NCI-H2029 (cell line): ENCODE results near the gene AMMECR1L.
"Not testable (repeated sequence)": the region's sequence is repeated elsewhere in the genome, so short reads cannot be mapped to it uniquely, and the experiment has no call there.

Experiments used
- DNase-seq: peaks from one replicate; lab custom pipeline; 2025; lab: John Stamatoyannopoulos, UW

Gene AMMECR1L

DNA sequence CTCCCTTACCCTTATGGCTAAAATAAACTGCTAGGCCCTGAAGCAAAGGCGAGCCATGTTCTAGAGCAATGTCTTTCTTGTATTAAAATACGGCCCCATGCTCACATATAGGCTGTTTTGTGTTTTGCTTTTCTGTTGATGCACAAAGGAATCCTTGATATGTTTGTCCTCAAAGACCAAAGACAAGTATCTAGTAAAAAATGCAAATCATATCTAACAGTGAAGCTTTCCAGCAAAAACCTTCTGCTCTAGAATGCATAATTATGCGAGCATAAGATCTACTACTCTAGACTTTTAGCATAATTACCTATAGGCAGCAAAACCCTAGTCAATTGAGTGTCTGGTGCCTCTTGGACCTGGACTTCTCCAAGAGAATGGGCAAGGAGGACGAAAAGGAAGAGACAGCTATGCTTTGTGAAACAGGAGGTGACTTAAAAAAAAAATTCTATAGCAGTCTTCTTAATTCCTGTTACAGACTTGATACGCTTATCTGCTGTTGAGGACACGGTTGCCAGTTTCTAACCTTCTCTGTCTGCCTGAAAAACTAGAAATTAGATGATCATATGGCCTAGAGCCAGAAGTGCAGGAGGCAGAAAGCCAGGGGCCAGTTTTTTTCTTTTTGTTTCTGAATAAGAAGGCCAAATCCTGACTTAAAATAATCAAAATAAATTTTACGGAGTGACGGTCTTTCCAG is 1.5 kb upstream of the AMMECR1L start:
- DNase-seq = no peak

DNA sequence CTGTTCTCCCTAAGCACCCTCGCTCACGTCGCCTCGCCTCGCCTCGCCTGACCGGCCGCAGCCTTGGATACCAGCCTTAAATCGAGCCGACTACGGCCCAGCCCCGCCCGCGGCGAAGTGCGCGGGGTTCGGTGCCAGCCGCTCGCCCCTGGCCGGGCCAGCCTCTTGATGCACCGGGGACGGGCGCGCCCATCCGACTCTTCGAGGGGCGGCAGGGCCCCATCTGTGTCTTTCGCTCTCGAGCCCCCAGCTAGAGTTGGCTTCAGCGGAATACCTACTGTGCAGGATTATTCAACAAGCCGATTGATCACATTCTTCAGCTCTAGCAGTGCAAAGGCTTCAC is 808 bp upstream of the AMMECR1L start:
- DNase-seq = not testable (repeated sequence)

DNA sequence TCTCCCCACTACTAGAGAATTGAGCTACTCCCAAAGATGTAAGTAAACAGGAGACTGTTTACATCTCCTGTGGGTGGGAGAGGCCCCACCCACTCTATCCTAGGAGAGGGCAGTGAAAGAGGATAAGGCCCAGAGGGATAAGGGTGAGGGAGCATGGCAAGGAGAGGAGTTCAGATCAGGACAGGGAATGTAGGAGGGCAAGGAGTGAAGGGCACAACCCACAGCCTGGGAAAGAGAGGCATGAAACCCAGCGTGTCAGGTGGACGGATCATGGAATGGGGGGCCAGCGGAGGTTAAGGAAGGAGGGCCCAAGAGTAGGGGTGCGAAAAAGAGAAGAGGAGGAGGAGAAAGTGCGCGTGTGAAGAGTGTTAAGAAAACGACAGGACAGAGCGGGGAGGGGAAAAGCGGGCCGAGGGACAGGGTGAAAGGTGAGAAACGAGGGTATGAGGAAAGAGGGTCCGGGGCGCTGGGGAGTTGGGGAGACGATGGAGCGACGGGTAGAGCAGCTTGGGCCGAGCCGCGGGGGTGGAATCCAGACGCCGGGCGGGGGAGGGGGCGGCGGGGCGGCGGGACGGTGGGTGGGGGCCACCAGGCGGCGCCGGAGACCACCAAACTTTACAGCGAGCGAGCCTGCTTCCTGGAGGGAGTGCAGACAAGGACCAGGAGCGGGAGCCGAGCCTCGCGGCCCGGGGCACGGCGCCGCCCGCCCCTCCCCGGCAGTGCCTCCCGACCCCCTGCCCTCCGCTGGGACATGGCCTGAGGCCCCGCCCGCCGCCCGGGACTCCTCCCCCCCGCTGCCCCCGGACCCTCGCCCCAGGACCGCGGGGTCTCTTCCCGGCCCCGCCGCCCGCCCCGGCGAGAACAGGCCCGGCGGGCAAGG is 655 bp downstream of the AMMECR1L start:
- not testable (repeated sequence) for DNase-seq

DNA sequence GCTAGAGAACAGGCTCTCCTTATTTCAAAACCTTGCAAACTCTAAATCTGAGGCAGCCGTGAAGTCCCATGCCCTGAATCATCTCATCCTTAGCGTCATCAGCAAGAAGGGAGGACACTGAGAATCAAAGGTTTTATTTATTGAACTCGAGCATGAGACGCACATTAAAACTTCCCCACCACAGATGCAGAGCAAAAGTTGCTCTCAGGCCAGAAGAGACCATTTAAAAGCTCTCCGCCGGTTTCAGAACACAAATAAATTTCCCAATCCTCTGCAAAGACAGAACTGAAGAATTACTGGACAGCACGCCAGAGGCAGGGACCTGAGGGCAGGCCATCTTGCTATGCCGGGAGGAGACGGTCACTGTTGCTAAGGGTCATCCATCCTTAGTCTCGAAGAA is 1.3 kb downstream of the AMMECR1L start:
- DNase-seq = no peak

DNA sequence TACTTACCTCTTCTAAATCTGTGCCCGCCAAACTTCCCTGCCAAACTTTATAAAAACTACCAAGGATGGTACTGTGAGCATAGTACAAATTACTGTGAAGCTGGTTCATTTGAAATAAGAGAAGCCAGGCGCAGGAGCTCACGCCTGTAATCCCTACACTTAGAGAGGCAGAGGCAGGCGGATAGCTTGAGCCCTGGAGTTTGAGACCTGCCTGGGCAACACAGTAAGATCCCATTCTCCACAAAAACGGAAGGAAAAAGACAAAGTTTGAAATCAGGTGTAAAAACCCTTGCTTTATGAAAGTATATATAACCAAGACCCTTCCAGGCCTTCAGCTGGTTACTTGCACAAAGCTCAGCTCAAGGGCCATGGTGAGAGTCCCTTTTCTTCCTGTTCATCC is 5.9 kb downstream of the AMMECR1L start:
- no peak for DNase-seq

DNA sequence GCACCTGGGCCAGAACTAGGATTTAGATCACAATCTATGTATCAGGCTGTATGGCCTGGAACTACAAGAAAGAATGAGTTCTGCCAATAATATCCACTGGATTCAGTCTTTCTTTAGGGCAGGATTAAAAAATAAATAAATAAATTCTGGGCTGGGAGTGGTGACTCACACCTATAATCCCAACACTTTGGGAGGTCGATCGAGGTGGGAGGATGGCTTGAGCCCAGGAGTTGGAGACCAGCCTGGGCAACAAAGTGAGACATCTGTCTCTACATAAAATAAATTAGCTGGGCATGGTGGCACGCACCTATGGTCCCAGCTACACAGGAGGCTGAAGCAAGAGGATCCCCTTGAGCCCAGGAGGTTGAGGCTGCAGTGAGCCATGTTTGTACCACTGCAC is 8.1 kb downstream of the AMMECR1L start:
- DNase-seq = no peak

DNA sequence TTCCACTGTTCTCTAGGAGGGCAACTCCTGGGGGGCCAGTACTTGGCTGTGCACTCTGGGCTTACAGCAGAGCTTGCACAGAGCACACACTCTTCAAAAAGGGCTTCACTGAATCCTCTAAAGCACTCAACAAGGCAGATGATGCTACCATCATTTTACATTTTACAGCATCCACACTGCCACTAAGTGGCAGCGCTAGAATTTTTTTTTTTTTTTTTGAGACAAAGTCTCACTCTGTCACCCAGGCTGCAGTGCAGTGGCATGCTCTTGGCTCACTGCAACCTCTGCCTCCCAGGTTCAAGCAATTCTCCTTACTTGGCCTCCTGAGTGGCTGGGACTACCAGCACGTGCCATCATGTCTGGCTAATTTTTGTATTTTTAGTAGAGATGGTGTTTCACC is 8.6 kb downstream of the AMMECR1L start:
- DNase-seq = no peak

DNA sequence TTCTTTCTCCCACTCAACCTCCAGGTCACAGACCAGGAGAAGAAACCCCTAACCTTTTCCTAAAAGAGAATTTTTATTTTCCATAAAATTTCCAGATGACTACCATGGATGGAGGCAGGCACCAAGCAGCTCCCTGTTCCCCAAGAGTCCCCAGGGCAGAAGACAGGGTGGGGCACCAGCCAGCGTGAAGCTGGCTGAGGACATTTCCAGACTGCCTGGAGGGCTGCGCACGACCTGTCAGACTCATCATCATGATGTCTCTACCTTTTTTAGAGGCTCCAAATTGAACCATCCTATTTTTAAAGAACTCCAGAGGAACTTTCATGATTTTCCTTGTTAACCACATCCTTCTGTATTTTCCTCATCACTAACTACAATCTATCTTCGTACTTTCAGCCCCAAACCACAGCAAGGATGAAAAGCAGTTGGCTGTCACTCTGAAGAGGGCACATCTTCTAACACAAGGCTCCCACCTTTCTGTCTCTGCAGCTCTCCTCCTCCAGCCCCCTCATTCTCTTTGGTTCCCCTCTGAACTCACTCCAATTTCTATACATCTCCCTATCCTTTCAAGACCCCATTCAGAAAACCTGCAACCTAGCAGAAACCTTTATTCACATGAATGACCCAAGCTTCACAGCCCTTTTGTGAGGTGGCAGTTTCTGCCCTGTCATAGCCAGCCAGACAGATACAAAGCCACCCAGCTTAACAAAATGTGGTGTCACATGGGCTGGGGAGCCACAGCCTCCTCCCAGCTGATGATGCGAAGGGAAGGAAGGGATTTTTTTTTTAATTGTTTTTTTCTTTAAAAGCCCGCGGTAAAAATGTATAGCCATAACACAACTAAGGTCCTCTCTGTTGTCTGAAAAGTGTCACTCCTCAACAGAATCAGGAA is 11.1 kb downstream of the AMMECR1L start:
- DNase-seq = no peak

DNA sequence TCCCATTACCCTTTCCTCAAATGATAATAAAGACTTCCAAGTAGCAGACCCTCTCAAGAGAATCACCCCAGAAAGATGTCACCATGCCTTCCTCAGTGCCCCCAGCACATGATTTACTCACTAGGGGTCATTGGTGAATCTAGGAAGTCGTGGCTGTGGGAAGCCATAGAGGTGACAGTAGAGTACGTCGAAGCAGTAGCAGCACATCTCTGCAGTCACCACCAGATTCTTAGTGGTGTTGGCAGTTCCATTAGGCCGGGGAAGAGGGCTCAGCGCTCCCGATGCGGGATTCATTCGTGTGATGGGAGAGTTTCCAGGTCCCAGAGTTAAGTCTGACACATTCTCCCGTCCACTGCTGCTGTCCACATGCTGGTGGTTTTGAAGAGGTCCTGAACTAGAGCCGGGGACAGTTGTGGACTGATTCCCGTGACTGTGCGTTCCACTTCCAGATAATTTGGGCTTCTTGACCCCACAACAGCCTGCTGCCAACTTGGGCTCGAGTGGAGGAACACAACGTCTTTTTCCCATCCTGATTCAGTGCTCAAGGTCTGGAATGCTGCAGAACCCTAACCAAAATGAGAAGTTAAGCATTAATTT is 12.0 kb downstream of the AMMECR1L start:
- DNase-seq = no peak

DNA sequence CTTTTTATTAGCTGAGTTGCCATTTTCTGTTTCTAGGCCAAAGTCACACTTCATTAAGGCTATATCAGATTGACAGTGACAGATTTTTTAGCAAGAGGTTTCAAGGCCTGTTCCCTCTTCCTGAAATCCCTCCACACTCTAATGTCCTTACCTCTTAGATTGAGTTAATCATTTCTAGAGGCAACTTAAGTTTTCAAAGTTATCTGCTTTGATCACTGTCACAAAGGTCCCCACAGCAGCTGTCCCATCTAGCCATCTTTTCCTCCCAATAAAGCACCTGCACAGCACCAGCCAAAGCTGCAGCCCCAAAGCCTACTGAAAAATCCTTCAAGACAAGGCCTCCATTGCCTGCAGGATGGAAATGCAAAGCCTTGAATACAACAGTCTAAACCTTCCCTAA is 13.4 kb downstream of the AMMECR1L start:
- DNase-seq = no peak

DNA sequence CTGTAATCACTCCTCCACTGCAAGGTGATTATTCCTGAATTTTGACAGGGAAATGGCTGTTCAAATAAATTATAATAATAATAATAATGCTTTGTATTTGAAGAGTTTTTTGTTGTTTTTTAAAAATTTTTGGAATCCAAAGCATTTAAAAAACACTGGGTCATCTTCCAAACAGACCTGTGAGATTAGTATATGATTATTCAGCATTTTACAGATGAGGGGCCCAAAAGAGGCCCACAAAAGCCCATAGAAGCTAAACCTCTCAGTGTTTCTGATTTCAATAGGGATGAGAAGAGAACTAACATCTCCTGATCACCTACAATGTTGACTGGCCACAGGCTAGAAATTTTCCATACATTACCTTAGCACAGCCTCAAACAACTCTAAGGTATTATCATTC is 19.8 kb downstream of the AMMECR1L start:
- DNase-seq = no peak

DNA sequence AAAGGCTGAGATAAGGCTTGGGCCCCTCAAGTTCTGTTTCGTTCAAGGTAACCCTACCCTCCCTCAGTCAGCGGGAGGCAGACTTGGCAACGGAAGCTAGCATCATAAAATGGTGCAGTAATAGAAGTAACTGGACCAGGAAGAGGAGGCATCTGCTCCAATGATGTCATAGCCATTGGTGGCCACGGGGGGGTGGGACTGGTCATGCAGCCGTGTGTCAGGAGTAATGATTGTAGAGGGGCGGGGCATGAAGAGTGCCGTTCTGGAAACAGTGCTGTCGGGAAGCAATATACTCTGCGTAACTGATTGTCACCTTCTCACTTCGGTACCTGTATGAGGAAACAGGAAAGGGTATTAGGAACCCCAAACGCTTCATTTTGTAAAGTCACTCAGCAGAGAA is 20.9 kb downstream of the AMMECR1L start:
- DNase-seq = peak; percentile 44

DNA sequence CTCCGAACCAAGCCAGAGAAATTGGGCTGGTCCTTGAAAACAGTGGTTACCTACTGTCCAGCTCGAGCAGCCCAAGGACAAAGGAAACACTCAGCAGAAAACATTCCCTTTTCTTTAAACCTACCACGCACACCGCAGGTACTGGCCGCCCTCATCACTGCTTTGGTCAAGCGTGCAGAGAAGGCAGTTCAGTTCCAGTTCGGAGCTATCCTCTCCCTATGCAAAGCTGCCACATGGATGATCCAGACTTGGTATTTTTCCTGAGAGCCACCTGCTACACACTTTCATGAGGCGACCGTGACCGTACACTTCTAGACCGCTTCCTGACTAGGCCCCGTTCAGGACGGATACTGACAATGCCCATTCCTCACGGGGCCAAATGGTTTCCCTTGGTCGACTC is 23.5 kb downstream of the AMMECR1L start:
- DNase-seq = no peak

DNA sequence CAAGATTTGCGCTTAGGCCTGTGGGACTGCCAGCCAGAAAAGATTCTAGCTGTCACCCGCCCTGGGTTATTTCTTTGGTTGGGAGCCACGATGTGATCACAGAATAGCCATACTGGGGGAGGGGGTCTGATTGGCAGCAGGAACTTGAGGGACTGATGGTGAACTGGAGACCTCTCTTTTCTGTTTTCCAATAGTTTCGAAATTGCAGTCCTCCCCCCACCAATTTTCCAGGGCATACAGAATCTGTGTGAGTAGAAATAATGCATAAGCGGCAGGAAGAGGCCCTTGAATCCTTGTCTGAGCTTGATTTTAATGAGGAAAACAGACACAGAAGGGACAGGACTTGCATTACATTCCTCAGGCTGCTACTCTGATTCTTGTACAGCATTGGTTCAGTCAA is 25.6 kb downstream of the AMMECR1L start:
- DNase-seq = no peak

DNA sequence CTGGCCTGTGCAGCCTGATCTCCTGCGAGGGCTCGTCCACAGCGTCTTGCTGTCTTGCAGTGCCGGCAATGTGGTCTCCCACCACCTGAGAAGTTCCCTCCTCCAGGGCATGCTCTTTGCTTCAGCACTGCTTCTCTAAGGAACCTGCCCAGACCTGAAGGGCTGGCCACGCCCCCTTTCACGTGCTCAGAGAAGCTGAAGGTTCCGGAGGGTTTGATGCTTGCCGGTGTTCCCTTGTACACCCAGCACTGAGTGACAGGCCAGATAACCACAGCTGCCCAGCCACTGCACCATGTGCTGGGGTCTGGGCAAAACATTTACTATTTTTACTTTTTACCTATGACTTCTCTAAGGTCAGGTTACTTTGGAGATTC is 26.1 kb downstream of the AMMECR1L start:
- DNase-seq = peak; percentile 28

DNA sequence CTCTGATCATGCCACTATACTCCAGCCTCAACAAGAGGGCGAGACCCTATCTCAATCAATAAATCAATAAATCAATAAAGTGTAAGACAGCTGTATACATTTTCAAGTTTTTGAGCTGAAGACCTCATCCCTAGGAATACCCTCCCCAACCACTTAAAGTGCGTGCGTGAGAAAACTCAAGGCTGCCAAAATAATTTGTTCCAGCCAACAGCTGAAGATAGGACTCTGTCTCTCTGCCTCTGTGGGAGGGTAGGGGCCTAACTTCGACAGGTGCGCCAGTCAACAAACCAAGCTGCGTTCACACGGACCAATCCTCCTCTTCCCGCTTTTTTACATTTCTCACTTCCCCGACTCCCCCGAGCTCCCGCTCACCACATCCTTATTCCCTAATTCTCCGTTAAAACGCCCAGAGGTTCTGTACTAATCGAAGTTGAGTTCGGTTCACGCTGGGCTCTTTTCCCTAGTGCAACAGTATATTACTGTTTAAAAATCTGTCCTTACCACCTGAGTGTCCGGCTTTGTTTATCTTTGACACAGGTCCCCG is 28.4 kb downstream of the AMMECR1L start:
- DNase-seq = peak; percentile 10

DNA sequence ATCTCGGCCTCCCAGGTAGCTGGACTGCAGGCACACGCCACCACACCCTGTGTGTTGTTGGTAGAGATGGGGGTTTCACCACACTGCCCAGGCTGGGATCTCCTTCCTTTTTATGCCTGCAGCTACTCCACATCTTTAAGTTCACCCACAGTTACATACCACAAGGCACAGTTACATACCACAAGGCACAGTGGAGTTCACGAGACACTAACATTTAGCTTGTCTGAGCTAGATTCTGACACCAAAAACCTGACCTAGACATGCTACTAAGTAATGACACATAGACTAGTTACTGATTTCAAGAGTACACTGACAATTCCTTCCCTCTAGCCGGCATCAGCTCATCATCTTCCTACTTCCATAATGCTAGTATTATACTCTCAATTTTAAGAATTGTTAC is 32.1 kb downstream of the AMMECR1L start:
- no peak for DNase-seq

DNA sequence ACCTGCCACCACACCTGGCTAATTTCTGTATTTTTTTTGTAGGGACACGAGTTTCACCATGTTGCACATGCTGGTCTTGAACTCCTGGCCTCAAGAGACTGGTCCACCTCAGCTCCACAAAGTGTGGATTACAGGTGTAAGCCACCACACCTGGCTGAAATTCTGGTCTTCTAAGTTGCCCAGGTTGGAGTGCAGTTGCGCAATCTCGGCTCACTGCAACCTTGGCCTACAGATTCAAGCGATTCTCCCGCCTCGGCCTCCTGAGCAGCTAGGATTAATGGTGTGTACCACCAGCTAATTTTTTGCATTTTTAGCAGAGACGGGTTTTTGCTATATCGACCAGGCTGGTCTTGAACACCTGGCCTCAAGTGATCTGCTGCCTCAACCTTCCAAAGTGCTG is 33.4 kb downstream of the AMMECR1L start:
- DNase-seq = no peak

DNA sequence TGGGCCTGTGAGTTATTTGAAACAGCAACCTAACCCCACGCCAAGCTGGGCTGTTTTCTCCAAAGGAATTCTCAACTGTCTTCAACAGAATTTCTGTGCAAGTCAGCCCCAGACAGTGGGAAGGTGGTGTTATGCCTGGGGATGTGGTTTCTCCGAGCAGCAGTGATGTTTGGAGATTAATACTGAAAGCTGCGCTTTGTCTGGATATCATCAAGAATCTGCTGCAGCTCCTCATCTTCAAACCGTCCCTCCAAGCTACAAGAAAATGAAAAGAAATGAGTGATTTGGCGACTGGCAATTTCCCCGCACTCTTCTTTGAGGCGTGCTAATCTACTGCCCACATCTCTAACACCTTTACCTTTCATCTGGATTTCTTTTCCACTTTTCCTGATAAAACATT is 37.8 kb downstream of the AMMECR1L start:
- DNase-seq = no peak

DNA sequence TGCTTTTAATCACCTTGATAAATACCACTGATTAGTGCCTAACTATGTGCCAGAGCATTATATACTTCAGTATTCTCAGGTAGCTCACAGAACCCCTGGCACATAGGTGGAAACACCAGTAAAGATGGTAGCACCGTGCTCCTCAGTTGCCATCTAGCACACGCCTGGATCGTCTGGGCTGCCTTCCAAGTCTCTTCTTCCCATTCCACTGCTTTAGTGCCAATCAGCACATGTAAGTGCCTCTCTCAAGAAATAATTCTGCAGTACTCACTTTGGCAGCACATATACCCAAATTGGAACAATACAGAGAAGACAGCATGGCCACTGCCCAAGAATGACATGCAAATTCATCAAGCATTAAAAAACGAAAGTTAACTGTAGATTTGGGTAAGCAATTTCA is 40.8 kb downstream of the AMMECR1L start:
- DNase-seq = peak; percentile 7

DNA sequence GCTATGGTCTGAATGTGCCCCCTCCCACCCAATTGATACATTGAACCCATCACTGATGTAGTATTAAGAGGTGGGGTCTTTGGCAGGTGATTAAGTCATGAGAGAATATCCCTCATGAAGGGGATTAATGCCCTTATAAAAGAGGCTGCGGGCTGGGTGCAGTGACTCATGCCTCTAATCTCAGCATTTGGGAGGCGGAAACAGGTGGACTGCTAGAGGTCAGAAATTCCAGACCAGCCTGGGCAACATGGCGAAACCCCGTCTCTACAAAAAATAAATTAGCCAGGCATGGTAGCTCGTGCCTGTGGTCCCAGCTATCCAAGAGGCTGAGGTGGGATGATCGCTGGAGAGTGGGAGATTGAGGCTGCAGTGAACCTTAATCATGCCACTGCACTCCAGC is 42.1 kb downstream of the AMMECR1L start:
- DNase-seq = no peak
